Tongue (tissue), 2 donors: ENCODE data around the gene IL9. TPM values are rescaled to one million over a fixed set of nuclear protein-coding genes. Genes with fewer than 3 reads are reported as not detected.

Experiments used
- DNase-seq: peaks from one replicate; pipeline ENCODE4 v3.0.0-alpha.2; 2015
- total RNA-seq: library from RNA; depleted of rRNA; stranded (reverse); fragments of >200 nt; gene quantifications from one replicate; pipeline ENCODE4 v1.2.3, GENCODE V29; 2014

Gene IL9
- not detected for total RNA-seq

GRCh38 chr5:135895474-135896006, at the start of gene IL9:
Gene IL9, minus strand, starts transcription at chr5:135895841. Its CDS starts 25 bp downstream, at chr5:135895816.
- no peak for DNase-seq

- peak; percentile 91 for DNase-seq
Measured at GRCh38 chr5:135944967-135945560, 49.4 kb upstream of the IL9 start.

GRCh38 chr5:135944564-135944963, 48.9 kb upstream of the IL9 start:
- DNase-seq: no peak

DNA sequence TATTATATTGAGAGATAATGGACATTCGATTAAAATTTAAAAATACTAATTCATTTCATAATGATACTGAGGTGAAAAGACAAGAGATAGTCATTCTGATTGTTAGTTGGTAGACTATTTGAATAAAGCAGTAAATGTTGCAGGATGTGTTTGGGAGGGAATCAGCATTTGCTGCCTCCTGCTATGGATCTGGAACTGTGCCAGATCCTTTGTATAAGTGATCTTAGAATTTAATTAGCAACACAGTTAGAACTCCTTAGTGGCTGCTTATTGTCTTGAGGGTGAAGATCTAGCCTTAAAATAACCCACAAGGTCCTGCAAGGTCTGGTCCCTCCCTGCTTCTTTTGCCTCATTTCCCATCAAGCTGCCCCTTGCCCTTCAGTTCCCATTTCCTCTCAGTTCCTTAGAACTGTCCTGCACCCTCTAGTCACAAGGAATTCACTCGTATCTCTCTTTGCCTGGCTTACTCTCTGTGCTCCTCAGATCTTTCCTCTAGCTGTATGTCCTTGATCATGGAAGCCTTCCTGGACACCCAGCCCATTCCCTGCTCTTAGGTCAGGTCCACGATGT, 46.6 kb upstream of the IL9 start:
- no peak for DNase-seq

DNA sequence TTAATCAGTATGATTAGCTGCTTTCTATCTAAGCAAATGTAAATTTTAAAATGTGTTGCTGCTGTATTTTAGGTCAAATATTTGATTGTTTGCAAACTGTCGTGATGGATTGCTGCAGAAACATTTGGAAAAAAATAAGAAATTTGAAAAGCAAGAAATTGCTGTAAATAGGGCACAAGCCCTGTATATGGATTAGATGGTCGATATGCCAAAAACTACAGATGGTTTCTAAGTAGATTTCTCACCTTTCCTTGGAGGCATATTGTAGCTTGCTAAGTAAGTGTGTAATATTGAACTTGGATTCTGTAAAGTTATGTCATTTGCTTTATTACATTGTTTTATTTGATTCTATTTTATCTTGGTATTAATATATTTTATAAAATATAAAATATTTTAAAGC, 46.1 kb upstream of the IL9 start:
- no peak for DNase-seq

DNA sequence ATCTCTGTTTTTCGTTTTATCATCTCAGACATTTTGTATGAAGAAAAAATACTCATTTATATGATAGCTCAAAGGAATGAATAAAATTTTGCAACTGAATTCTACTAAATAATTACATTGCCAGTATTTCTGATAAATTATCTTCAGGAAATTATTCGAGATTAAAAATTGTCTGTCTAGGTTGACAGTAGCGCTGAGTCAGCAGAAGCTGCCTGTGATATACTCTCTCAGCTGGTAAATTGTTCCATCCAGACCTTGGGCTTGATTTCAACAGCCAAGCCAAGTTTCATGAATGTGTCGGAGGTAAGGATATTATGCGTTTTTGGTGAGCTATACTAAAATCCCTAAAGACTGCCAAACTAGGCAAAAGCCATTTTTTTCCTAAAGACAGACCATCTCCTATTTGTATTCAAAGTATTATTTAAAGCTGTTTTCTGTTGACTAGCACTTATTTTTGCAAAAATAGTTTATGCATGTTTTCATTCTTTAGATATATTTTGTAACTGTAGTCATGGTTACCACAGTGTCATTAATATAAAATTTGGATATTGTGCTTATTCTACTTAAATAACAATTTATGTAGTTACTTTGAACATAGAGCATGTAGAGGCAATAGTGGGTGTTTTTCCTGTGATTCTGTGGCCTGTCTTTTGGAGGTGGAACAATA, 41.7 kb upstream of the IL9 start:
- no peak for DNase-seq

DNA sequence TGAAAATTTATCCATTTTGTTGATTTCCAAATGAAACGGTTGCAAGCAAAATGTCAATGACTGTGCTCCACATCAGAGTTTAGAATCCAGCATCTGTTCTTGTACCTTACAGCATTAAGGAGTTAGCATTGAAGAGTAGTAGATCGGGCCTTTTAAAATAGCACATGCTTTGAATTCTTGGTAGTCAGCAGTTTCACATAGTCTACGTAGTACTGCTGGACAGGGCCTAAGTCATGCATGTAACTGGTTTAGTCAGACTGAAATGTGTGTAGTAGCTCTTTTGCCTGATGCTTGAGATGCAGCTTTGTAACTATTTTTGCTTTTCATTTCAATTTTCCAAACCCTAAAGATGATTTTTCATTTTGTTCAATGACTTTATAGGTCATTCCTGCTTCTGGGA, 39.3 kb upstream of the IL9 start:
- peak; percentile 28 for DNase-seq

GRCh38 chr5:135930949-135931295, 35.3 kb upstream of the IL9 start:
- DNase-seq: no peak

DNA sequence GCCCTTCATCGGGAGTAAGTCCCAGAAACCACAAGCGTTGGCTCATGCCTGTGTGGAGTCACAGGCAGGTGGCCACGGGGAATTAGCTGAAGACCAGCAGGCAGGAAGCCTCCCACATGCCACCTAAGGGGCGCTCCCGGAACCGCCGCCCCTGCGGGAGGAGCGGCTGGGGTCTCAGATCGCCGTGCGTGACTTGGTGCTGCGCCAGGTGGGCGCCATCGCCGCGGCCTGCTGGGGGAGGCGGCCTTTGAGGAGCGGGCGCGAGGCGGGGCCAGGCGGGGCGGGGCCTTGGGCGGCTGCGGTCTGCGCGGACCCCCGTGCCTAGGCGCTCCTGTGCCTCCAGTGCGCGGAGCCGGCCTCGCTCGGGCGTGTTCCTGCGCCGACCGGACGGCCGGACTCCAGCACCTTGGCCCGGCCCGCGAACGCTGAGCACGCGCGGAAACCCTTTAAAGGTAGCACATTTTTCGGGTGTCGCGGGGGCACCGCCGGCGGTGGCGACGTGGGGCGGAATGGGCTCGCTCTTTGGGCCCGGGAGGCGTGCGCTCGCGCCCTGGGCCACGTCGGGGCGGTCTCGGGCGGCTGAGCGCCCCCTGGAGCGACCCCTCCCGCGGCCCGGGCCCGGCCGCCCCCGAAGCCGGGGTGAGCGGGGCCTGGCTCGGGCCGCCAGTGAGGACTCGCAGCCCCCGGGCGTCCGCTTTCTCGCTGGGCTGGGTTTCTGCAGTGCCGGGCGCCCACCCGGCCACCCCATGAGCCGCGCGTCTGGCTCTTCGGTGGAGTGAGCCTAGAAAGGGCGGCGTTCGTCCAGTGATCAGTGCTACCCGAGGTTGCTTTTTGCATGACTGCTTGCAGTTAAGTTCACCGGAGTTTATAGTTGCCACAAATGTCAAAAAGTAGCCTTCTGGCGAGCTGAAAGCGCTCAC, 34.6 kb upstream of the IL9 start:
- DNase-seq: peak; percentile 16

DNA sequence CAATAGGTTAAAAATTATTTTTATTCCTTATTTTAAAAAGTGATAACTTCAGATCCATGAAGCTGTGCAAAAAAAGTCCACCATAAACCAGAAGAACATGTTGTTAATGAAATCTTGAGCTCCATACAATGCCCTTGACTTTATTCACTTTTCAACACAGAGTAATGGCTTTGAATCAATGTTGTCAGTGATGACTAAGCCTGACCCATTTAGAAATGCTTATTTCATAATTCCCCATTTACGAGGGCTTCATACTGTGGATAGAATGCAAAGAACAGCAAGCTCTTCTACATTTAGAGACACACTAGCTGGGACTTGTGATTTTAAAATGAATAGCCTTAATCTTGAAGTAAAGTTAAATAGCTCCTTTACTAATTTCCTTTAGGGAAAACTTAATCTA, 25.7 kb upstream of the IL9 start:
- DNase-seq: no peak

GRCh38 chr5:135920199-135920598, 24.6 kb upstream of the IL9 start:
- DNase-seq: no peak

GRCh38 chr5:135916638-135917263, 21.1 kb upstream of the IL9 start:
- no peak for DNase-seq

DNA sequence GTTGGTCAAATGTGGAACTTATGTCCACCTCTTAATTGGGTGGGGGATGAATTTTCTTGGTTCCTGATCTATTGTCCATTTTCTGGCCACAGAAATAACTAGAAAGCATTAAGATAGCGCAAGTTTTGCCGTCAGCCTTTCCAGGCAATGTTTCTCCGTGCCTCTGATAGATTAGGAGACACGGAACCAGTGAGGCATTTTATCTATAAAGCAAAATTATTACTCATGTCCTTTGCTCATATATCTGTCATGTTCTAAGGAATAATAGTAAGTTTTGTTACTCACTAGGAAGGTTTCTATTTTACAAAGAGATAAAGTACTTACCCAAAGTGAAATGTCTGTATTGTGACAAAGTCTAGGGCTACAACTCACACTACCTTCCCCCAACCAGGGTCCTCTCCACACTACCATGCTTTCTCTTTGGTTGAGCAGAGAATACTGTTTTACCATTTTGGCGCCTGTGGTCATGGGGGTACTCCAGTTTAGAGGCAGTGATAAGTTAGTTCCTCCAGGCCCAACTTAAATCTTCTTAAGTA, 19.9 kb upstream of the IL9 start:
- no peak for DNase-seq

DNA sequence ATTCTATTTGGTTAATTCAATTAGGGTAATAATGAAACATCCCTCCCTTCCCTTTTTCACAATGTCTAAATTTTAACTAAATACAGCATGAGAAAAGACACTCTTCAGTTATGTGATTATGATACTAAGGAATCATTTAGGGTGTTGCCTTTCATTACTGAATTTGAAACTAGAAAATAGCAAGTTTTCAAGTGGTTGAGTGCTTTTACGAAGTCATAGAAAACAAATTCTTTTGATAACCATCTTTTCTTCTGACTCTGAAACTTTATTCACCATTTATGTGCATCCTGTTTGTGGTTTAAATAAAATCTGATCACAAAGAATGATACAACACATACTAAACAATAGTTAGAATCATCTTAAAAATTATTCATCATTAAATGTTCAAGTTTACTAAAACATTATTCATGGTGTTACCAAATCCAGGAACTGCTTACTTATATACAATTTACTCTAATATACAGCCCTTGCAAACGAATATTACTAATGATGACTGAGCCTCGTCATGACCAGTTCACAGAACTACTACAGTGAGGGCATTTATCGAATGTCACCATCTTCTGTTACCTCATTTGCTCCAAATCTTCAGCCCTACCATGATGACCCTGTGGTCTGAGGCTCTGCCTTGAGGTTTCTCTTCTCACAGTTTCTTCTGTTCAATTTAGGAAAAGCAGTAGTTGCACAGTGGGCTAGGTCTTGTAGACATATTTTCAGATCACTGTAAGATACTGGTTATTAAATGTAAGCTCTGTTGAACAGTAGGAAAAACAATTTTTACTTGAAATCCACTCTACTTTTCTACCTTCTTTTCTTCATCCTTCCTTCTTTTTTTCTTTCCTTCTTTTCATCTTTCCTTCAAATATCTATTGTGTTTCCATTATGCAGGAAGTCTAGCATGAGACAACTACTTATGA, 18.3 kb upstream of the IL9 start:
- DNase-seq: no peak

DNA sequence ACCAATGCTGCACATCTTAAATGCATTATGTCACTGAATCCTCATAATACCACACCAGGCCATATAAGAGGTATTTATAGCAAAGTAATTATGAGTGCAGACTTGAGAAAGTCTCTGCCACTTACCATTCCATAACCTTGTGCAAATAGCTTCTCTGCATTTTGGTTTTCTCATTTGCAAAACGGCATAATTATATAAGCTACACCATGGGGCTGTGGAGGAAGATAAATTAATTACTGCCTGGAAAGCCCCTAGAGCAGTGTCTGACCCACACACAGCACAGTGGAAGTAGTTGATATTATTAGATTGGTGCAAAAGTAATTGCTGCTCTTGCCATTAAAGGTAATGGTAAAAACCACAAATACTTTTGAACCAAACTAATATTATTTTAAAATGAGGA, 9.5 kb upstream of the IL9 start:
- no peak for DNase-seq

- no peak for DNase-seq
Measured at GRCh38 chr5:135901633-135902032, 6.0 kb upstream of the IL9 start.

- no peak for DNase-seq
Measured at GRCh38 chr5:135900276-135900675, 4.6 kb upstream of the IL9 start.

DNA sequence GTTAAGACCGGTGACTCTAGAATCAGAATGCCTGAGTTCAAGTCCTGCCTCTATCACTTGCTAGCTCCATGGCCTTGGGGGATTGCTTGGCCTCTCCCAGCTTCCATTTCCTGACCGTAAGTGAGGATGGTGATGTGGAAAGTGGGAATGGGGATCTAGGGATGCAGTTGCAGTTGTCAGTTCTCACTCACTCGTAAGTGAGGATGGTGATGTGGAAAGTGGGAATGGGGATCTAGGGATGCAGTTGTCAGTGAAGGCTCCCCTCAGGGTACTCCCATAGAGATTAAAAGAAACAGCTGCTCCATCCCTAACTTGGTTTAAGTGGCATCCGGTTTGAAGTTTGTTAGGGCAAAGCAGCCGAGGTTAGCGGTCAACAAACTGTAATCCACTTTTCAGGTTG, 3.0 kb upstream of the IL9 start:
- no peak for DNase-seq

GRCh38 chr5:135894789-135895188, 852 bp downstream of the IL9 start:
- no peak for DNase-seq

DNA sequence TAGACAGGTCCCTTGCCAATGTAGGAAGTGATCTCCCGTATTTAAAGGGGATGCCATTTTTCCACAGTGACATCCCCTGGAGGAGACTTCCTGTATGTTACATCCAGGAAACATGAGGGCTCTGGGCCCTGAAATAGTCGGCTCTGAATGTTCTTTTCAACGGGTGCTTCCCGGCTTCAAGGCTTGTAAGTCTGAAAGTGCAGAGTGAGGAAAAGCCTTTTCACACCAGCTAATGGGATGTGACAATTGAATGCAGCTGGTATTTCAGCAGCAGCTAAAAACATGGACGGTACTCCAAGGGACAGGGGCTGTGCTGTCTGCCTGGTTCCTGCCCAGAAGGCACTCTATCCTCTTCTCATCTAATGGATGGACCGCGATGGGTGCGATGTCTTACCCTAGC, 1.4 kb downstream of the IL9 start:
- DNase-seq: no peak

DNA sequence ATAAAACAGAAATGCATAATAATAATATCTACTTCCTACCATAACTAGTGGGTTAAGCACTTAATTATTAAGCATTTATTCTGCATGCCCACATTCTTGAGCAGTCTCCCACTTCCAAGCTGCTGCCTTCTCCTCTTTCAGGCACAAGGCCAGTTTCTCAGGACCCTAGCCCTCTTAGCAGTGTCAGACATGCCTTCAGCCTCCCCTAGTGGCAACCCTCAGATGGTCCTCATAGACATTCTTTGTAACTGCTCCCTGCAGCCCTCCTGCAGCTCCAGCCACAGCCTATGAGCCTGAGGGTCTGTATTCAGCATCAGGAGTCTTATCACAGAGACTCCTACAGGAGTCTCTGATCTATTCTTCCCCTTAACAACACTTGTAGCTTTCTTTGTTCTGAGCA, 3.9 kb downstream of the IL9 start:
- peak; percentile 56 for DNase-seq
